Measurements from ENCODE around the gene LARP1. TPM values are rescaled to one million over a fixed set of nuclear protein-coding genes. Genes with fewer than 3 reads are reported as not detected.

The LARP1 gene
- polyA plus RNA-seq, 2 of the 4 experiments (the other 2 are of a cell fraction) = 87.0 to 112 TPM

DNA sequence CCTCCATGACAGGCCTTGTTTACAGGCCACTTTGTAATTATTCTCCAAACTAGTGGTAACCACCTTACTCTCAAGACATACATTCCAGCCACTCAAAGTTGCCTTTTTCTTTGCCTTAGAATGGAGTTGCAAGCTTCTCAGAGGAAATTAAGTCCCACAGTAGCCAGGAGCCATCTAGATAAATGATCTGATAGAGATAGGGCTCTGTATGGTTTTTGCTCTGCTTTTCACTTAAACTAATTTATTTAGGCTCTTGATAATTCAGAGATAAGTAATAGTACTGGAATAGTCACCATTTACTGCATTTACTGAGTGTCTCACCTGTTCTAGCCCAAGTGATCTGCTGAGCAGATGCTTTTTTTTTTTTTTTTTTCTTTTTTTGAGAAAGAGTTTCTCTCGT lies 7.5 kb downstream of the LARP1 start:
- ChIA-PET POLR2A (interaction anchor here (0.6 kb wide), 2 partner anchors 47 to 94 kb away, joined by 3 to 8 read pairs; no protein-coding TSS in a partner anchor), CTCF (no interaction called here)
- WGBS (ENCODE audit: missing lambda C conversion rate) = 91% methylated on average over 1 of the region's 1 CpG
- FAIRE-seq = no peak
- Histone ChIP-seq H3K27ac (no peak overlapping the region), H3K4me3 (no peak overlapping the region), H3K4me1 (peaks cover 69% of the 10 kb centered on the region), H3K9me3 (no peaks in the 10 kb centered on the region), H3K4me2 (no peak overlapping the region)
- TF ChIP-seq HEYL (CRISPR knock-in tag; IDR thresholded peaks at IDR 0.05) = no peak
- TF ChIP-seq NR3C1 (IDR thresholded peaks at IDR 0.05) = no peak
- TF ChIP-seq, protein P1, sequence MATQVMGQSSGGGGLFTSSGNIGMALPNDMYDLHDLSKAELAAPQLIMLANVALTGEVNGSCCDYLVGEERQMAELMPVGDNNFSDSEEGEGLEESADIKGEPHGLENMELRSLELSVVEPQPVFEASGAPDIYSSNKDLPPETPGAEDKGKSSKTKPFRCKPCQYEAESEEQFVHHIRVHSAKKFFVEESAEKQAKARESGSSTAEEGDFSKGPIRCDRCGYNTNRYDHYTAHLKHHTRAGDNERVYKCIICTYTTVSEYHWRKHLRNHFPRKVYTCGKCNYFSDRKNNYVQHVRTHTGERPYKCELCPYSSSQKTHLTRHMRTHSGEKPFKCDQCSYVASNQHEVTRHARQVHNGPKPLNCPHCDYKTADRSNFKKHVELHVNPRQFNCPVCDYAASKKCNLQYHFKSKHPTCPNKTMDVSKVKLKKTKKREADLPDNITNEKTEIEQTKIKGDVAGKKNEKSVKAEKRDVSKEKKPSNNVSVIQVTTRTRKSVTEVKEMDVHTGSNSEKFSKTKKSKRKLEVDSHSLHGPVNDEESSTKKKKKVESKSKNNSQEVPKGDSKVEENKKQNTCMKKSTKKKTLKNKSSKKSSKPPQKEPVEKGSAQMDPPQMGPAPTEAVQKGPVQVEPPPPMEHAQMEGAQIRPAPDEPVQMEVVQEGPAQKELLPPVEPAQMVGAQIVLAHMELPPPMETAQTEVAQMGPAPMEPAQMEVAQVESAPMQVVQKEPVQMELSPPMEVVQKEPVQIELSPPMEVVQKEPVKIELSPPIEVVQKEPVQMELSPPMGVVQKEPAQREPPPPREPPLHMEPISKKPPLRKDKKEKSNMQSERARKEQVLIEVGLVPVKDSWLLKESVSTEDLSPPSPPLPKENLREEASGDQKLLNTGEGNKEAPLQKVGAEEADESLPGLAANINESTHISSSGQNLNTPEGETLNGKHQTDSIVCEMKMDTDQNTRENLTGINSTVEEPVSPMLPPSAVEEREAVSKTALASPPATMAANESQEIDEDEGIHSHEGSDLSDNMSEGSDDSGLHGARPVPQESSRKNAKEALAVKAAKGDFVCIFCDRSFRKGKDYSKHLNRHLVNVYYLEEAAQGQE (IDR thresholded peaks at IDR 0.05) = no peak
- no peak for TF ChIP-seq FOSB (CRISPR knock-in tag; IDR thresholded peaks at IDR 0.05)
- no peak for TF ChIP-seq RAD21 (conservative IDR thresholded peaks at IDR 0.05 in 1 of 2, IDR thresholded peaks at IDR 0.05 in 1 of 2)
- TF ChIP-seq GATA3 (IDR thresholded peaks at IDR 0.05; ENCODE audit: borderline replicate concordance) = no peak
- TF ChIP-seq, protein P2, sequence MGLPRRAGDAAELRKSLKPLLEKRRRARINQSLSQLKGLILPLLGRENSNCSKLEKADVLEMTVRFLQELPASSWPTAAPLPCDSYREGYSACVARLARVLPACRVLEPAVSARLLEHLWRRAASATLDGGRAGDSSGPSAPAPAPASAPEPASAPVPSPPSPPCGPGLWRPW (IDR thresholded peaks at IDR 0.05) = no peak
- TF ChIP-seq POLR2A (IDR thresholded peaks at IDR 0.05; ENCODE audit: low read length) = no peak
- no peak for TF ChIP-seq CHD2 (IDR thresholded peaks at IDR 0.05; ENCODE audit: low read length, partially characterized antibody)
- TF ChIP-seq, protein P3, sequence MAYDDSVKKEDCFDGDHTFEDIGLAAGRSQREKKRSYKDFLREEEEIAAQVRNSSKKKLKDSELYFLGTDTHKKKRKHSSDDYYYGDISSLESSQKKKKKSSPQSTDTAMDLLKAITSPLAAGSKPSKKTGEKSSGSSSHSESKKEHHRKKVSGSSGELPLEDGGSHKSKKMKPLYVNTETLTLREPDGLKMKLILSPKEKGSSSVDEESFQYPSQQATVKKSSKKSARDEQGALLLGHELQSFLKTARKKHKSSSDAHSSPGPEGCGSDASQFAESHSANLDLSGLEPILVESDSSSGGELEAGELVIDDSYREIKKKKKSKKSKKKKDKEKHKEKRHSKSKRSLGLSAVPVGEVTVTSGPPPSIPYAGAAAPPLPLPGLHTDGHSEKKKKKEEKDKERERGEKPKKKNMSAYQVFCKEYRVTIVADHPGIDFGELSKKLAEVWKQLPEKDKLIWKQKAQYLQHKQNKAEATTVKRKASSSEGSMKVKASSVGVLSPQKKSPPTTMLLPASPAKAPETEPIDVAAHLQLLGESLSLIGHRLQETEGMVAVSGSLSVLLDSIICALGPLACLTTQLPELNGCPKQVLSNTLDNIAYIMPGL (CRISPR knock-in tag; IDR thresholded peaks at IDR 0.05; ENCODE audit: borderline replicate concordance) = no peak
- no peak for DNase-seq (ENCODE audit: low read depth in 1 of 2, low spot score in 1 of 2)
- no peak for ATAC-seq

DNA sequence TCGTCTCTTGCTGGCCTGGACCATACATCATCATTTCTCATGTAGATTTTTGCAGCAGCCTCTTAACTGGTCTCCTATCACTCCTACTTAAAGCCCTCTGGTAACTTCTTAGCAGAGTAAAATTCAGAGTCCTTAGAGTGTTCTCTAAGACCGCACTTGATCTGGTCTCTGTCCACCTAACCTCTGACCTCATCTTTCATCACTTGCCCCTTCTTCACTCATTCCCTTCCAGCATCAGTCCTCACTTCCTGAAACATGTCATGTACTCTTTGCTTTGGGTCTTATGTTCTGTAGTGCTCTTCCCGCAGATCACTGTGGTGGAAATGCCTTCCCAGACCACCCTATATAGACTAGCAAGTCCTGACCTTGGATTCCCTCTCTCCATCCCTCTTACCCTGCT lies 9.8 kb downstream of the LARP1 start:
- TF ChIP-seq, protein P4, sequence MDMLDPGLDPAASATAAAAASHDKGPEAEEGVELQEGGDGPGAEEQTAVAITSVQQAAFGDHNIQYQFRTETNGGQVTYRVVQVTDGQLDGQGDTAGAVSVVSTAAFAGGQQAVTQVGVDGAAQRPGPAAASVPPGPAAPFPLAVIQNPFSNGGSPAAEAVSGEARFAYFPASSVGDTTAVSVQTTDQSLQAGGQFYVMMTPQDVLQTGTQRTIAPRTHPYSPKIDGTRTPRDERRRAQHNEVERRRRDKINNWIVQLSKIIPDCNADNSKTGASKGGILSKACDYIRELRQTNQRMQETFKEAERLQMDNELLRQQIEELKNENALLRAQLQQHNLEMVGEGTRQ (IDR thresholded peaks at IDR 0.05) = no peak
- no peak for TF ChIP-seq FOSB (CRISPR knock-in tag; IDR thresholded peaks at IDR 0.05)
- no peak for TF ChIP-seq CBX8 (IDR thresholded peaks at IDR 0.05)
- TF ChIP-seq SMC3 (IDR thresholded peaks at IDR 0.05) = no peak
- no peak for TF ChIP-seq RCOR1 (IDR thresholded peaks at IDR 0.05; ENCODE audit: low read depth, low read length)
- no peak for TF ChIP-seq ESRRA (IDR thresholded peaks at IDR 0.05; ENCODE audit: borderline replicate concordance, low read length)
- no peak for TF ChIP-seq BHLHE40 (IDR thresholded peaks at IDR 0.05; ENCODE audit: low read depth, low read length)
- DNase-seq (ENCODE audit: low read depth in 1 of 2, low spot score in 1 of 2) (no peak), ATAC-seq (no peak), FAIRE-seq (no peak)
- H3K4me1 ChIP-seq = peaks cover 62% of the 10 kb centered on the region
- H3K4me3 ChIP-seq = no peak overlapping the region
- no peak overlapping the region for H3K27ac ChIP-seq
- ChIA-PET CTCF (no interaction called here), POLR2A (interaction anchor here (0.7 kb wide), 1 partner anchor 84 kb away, joined by 7 read pairs; no protein-coding TSS in a partner anchor)
- H3K4me2 ChIP-seq = no peak overlapping the region
- H3K9me3 ChIP-seq = no peaks in the 10 kb centered on the region
- 93% methylated on average over 3 of the region's 3 CpGs for WGBS (ENCODE audit: missing lambda C conversion rate)

DNA sequence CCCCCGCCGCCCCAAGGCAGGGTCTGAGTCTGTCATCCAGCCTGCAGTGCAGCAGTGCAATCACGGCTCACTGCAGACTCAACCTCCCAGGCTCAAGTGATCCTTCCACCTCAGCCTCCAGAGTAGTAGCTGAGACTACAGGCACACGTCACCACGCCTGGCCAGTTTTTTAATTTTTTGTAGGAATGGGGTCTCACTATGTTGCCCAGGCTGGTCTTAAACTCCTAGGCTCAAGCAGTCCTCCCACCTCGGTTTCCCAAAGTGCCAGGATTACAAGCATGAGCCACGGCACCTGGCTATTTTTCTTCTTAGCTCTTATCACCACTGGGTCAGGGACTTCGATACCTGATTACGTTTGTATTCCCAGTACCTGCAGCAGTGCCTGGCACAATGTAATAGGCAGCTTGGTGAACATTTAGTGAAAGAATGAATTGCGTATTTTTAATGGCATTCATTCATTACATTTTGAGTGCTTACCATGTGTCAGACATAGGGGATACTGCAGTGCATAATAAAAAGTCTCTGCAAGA lies 10.3 kb downstream of the LARP1 start:
- no peak overlapping the region for H3K27ac ChIP-seq
- POLR2A ChIA-PET = no interaction called here
- ATAC-seq (no peak), DNase-seq (ENCODE audit: low read depth in 1 of 2, low spot score in 1 of 2) (no peak), FAIRE-seq (no peak)
- 96% methylated on average over 10 of the region's 10 CpGs for WGBS (ENCODE audit: missing lambda C conversion rate)
- H3K4me2 ChIP-seq = no peak overlapping the region
- H3K4me3 ChIP-seq = no peak overlapping the region
- TF ChIP-seq EHMT2 (IDR thresholded peaks at IDR 0.05; ENCODE audit: low read depth) = no peak
- CTCF ChIA-PET = no interaction called here
- peaks cover 62% of the 10 kb centered on the region for H3K4me1 ChIP-seq
- H3K9me3 ChIP-seq = no peaks in the 10 kb centered on the region

All from A549 (cell line).